ENCODE data around the gene CDKAL1.

DNA sequence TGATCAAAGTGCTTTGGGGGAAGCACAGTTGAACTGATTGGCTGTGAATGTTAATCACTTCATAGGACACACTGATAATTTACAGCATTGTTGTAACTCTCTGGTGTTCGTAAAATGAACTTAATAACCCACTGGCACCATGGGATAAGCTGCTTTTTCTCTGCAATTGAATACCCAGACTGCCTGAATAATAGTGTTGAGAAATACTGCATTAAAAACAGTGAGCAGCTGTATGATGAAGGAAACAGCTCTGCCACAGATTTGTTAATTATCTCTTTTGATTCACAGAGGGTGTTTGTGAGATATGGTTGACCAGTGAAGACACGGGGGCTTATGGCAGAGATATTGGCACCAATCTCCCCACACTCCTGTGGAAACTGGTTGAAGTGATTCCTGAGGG lies 420.9 kb downstream of the CDKAL1 start:
- no peak for TF ChIP-seq ZZZ3 (CRISPR knock-in tag; IDR thresholded peaks at IDR 0.05; ENCODE audit: borderline replicate concordance)
- no peak for TF ChIP-seq CBX5 (CRISPR knock-in tag; IDR thresholded peaks at IDR 0.05; ENCODE audit: borderline replicate concordance)
- no peak for TF ChIP-seq SIN3B (IDR thresholded peaks at IDR 0.05; ENCODE audit: low read length)
- TF ChIP-seq ZSCAN31 (CRISPR knock-in tag; IDR thresholded peaks at IDR 0.05; ENCODE audit: low read depth): no peak
- TF ChIP-seq, protein P1, sequence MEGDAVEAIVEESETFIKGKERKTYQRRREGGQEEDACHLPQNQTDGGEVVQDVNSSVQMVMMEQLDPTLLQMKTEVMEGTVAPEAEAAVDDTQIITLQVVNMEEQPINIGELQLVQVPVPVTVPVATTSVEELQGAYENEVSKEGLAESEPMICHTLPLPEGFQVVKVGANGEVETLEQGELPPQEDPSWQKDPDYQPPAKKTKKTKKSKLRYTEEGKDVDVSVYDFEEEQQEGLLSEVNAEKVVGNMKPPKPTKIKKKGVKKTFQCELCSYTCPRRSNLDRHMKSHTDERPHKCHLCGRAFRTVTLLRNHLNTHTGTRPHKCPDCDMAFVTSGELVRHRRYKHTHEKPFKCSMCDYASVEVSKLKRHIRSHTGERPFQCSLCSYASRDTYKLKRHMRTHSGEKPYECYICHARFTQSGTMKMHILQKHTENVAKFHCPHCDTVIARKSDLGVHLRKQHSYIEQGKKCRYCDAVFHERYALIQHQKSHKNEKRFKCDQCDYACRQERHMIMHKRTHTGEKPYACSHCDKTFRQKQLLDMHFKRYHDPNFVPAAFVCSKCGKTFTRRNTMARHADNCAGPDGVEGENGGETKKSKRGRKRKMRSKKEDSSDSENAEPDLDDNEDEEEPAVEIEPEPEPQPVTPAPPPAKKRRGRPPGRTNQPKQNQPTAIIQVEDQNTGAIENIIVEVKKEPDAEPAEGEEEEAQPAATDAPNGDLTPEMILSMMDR (CRISPR knock-in tag; IDR thresholded peaks at IDR 0.05): no peak
- TF ChIP-seq SMAD1 (CRISPR knock-in tag; IDR thresholded peaks at IDR 0.05; ENCODE audit: borderline replicate concordance, low read depth): no peak
- no peak for TF ChIP-seq NR2C2 (CRISPR knock-in tag; IDR thresholded peaks at IDR 0.05; ENCODE audit: borderline replicate concordance)
- TF ChIP-seq ESRRA (CRISPR knock-in tag; IDR thresholded peaks at IDR 0.05; ENCODE audit: low read depth): no peak
- TF ChIP-seq PLRG1 (conservative IDR thresholded peaks at IDR 0.05): no peak
- TF ChIP-seq, protein P2, sequence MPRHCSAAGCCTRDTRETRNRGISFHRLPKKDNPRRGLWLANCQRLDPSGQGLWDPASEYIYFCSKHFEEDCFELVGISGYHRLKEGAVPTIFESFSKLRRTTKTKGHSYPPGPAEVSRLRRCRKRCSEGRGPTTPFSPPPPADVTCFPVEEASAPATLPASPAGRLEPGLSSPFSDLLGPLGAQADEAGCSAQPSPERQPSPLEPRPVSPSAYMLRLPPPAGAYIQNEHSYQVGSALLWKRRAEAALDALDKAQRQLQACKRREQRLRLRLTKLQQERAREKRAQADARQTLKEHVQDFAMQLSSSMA (CRISPR knock-in tag; IDR thresholded peaks at IDR 0.05): no peak
- no peak for TF ChIP-seq CBFB (CRISPR knock-in tag; IDR thresholded peaks at IDR 0.05)
